GM18873 (cell line): ENCODE measurements around the gene GAS7.

Source experiments
- ATAC-seq: cut with Tn5 transposase; IDR thresholded peaks from one replicate; pipeline ENCODE4 v1.9.1; 2021; ENCODE audit warnings: mild to moderate bottlenecking, moderate library complexity, moderate number of reproducible peaks; ENCODE audit not compliant: unreplicated experiment, low FRiP score

GAS7 gene

GRCh38 chr17:10198509-10199249 lies at the start of gene GAS7:
TSS of gene GAS7 (minus strand) at chr17:10198606.
- no peak for ATAC-seq

GRCh38 chr17:10247810-10248209 lies 49.4 kb upstream of the GAS7 start:
- no peak for ATAC-seq

GRCh38 chr17:10243883-10244844 lies 45.8 kb upstream of the GAS7 start:
- no peak for ATAC-seq

- ATAC-seq = no peak
Measured at GRCh38 chr17:10241781-10242180, 43.4 kb upstream of the GAS7 start.

GRCh38 chr17:10238661-10239060 lies 40.3 kb upstream of the GAS7 start:
- no peak for ATAC-seq

GRCh38 chr17:10234033-10234432 lies 35.6 kb upstream of the GAS7 start:
- ATAC-seq = no peak

- no peak for ATAC-seq
Measured at GRCh38 chr17:10233161-10233560, 34.8 kb upstream of the GAS7 start.

GRCh38 chr17:10229181-10229580 lies 30.8 kb upstream of the GAS7 start:
- ATAC-seq = no peak

GRCh38 chr17:10226930-10227695 lies 28.7 kb upstream of the GAS7 start:
- no peak for ATAC-seq

GRCh38 chr17:10224582-10225195 lies 26.3 kb upstream of the GAS7 start:
- ATAC-seq = no peak

- no peak for ATAC-seq
Measured at GRCh38 chr17:10219193-10219592, 20.8 kb upstream of the GAS7 start.

GRCh38 chr17:10217916-10218315 lies 19.5 kb upstream of the GAS7 start:
- no peak for ATAC-seq

GRCh38 chr17:10216213-10216938 lies 18.0 kb upstream of the GAS7 start:
- no peak for ATAC-seq

GRCh38 chr17:10215286-10215685 lies 16.9 kb upstream of the GAS7 start:
- ATAC-seq = no peak

GRCh38 chr17:10211666-10212065 lies 13.3 kb upstream of the GAS7 start:
- ATAC-seq = no peak

GRCh38 chr17:10210151-10210574 lies 11.8 kb upstream of the GAS7 start:
- no peak for ATAC-seq

GRCh38 chr17:10208604-10209193 lies 10.3 kb upstream of the GAS7 start:
- ATAC-seq = no peak

- ATAC-seq = no peak
Measured at GRCh38 chr17:10207153-10207552, 8.7 kb upstream of the GAS7 start.

- no peak for ATAC-seq
Measured at GRCh38 chr17:10205549-10206185, 7.3 kb upstream of the GAS7 start.
